Measurements from ENCODE around the gene KCNK5.
A peak's percentile ranks its signal among the peaks of the same experiment; 100 is the strongest.

Gene KCNK5

DNA sequence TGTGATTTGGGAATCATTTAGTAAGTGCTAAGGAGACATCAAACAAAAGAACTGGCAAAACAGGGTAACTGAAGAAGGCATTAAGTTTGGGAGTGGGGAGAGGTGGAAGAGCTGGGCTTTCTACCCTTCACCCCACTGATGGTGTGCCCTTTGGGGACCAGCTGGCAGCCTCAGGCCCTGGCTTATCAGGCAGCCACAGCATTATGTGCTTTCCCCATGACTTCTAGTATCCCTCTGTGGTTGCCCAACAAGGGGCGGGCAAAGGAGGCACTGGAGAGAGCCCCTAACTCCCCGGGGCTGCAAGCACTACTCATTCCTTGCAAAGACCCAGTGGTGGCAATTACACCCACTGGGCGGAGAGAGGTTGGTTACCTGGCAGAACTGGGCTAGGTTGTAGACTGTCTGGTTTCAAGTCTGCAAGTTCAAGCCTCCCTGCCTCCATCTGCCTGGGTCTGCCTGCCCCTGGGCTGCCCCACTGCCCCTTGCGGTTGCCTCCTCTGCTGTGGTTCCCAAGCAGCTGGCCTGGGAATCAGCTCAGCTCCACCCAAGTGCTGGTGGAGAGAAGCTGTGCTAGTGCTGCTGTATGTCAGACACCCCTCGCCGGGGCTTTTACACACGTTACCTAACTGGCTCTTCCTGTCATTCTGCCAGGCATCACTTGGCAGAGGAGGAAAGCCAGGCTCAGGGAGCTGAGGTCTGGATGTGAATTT lies 29.9 kb downstream of the KCNK5 start:
- no peak for DNase-seq

DNA sequence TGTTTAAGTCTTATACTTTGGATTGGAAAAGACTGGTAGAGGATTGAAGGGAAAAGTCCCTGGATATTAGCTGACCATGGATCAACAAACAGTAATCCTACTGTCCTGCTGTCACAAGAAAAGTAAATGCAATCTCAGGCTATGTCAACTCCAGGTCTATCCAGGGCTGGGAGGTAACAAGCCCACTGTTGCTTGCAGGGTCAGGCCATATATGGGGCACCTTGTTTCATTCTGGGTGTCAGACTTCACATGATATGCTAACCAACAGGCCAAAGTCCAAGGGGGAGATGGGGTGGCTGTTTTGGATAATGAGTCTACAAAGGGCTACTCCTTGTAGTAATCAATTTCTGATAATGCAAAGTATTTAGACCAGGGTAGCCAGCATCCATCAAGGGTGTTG lies 30.7 kb downstream of the KCNK5 start:
- DNase-seq, result no peak

DNA sequence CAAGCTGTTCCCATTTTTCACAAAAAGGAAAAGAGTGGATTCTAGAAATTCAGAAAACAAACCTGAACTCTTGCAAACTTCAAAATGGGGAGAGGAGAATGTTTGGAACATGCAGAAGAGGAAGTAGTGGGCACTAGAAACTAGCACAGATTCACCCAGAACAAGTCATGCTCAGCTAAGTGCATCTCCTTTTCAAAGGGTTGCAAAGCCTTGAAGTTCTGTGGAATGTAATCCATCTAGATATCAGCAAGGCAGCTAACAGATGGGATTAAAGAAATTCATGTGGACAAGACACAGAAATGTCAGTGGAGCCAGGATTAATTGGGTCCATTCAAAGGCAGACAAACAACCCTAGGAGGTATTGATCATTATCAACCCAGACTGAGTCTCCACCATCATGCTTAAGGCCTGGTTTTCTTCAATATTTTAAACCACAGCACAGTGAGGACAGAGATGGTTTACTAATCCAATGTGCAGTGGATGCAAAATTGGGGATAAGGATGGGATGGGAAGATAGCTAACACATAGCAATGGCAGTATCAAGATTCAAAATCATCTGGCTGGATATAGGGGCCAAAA lies 31.3 kb downstream of the KCNK5 start:
- no peak for DNase-seq

DNA sequence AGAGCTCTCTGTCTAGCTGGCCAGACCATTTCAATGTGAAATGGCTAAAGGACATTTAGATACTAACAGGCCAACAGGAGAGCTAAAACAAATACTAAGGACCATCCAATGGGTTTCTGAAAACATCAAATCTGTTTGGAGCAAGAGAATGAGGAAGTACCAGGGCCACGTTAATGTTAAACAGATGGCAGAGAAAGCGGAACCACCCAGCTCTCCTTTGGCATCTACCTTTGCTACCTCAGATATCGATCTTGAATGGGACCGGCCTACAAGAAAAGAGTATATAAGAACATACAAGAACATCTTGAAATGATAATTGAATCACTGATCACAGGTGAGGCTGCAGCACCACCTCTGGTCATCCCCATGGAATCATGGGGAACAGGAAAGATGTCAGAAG lies 31.8 kb downstream of the KCNK5 start:
- DNase-seq, result no peak

DNA sequence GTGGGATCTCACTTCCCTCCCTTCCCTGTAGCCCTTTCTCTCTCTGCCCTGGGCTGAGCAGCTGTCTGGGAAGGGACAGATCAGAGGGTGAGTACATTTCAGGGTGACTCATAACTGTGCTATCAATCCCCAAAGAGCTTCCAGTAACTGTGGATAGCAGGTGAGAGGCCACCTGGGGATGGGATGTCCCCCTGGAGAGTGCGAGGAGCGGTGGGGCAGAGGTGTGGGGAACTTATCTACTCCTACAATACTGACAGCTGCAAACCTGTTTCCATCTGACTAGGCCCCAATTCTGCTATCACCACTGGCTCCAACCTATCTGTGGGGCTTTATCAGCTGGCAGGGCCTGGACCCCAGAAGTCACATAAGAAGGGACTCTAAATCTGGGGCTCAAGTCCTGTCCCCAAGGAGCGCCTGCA lies 32.6 kb downstream of the KCNK5 start:
- DNase-seq, result no peak

DNA sequence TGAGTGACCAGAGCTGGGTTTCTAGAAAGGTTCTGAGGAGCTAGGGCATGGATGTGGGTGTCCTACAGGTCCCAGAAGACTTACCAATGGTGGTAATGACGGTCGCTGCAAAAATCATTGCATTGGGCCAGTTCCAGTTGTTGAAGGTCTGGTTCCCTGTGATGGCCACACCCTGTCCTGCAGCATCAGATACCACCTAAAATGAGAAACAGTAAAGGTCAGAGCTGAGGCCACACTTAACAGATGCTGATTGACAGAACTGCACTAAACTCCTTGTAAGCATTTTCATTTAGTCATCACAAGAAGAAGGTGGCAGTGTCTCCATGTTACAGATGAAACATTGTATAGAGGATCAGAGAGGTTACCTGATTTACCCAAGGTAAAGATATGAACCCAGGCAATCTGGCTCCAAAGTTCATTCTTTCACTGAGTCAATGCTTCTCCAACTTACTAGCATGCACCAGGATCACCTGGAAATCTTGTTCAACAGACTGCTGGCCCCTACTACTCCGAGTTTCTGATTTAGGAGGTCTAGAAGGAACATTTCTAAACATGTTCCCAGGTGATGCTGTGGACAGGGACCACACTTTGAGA lies 33.4 kb downstream of the KCNK5 start:
- DNase-seq, result no peak

DNA sequence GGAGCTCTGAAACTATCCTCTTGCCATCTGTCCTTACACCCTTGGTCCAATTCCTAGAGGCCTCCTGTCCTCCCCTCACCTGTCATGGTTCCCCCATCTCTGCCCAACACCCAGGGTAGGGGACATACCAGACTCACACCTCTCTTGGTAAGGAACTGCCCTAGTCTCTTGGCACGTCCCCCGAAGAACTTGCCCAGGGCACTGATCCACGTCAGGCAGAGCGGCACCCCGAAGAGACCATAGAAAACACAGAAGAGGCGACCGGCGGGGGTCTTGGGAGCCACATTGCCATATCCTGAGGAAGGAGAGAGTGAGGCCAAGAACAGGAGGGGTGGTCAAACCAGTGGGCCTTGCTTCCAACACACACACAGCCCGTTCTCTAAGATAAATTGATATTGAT lies 34.8 kb downstream of the KCNK5 start:
- no peak for DNase-seq

DNA sequence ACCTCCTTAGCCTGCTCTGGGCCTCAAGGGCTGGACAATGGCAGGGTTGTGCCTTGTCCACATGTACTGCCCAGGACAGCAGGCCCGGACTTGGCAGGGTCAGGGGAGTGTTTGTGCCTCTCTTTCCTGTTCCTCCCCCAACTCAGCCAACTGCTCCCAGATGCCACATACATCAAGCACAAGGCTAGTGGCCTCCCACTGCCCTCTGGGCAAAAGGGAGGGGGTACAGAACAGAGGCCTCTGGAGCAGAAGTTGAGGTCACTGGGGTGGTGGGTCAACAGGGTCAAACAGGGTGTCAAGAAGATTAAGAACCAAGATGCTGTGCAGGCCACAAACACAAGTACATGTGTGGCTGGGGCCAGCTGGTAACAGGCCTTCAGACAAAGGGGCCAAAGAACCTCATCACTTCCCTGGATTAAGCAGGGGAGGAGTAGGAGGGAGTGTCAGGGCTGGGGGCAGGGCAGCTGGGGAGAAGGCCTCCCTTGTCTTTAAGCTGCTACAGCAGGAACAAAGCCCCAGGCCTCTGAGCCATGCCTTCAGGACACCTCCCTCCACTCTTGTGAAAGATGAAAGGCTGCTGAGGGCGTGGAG lies 36.0 kb downstream of the KCNK5 start:
- peak in 5 of 58 donors; percentile 2 to 25 (median 21) for DNase-seq

DNA sequence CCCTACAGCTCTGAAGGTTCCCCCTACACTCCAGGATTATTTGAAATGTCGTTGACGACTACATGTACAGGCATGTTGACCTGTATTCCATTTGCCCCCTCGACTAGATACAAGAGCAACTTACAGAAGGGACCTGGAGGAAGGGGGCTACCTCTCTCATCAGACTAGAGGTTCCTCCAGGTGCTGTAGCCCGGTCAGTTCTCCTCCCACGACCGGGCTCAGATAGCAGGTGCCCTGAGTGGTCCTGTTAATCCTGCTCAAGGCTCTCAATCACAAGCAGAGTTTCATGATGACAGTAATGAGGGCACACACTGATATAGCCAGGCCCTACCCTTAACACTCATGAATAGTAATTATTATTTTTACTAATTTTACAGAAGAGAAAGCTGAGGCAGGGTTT lies 36.5 kb downstream of the KCNK5 start:
- no peak for DNase-seq

DNA sequence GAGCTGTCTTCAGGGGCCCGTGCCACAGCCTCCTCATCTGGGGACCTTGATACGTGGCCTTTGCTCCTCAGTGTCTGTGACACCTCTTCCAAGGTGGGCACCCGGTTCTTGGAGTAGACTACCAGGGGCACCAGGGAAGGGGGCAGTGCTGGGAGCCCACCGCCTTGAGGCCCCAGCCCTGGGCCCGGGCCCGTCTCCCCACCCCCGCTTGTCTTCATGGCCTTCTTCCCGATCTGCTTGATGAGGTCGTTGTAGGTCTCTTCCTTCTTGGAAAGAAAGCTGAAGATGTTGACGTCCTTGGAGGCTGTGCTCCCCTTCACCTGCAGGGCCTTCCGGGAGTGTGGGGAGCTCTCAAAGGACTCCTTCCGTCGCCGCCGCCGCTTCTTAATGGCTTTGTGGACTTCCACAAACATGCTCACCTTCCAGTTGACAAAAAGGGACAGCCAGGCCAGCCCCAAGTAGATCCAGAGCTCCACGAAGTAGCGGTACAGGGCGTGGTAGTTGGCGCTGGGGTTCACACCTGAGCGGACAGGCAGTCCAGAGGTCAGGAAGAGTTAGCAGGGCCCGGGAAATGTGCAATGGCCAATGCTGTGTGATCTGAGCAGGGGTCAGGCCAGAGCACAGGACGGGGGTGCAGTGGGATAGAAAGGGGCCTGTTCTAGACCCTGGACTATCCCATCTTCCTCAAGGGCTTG lies 37.9 kb downstream of the KCNK5 start:
- no peak for DNase-seq

DNA sequence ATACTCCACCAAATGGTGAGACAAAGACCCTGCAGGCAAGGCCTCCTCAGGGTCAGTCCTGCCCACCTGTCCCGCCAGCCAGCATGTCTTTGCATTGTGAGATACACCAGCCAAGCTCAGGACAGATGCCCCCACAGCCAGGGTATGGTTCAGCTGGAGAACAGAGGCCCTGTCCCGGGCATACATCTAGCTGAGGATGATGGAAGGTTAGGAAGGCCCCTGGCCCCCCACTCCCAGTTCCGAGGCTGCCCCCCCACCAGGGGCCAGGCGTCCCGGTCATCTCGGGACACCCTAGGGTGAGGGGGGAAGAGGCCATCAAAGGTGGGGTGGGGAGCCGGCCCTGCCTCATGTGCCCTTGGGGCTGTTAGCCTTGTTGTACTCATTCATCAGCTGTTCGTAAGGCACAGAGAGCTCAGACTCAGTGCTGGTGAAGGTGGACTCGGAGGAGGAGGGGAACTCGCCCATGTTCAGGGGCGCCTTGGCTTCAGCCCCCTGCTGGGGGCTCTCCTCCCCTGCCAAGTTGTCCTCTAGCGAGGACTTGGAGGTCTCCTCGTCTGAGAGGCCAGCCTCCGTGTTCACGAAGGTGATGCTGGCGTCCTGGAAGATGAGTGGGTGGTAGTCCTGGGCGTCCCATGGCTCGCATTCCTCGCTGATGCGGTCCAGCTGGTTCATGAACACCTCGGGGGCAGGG lies 38.6 kb downstream of the KCNK5 start:
- no peak for DNase-seq

DNA sequence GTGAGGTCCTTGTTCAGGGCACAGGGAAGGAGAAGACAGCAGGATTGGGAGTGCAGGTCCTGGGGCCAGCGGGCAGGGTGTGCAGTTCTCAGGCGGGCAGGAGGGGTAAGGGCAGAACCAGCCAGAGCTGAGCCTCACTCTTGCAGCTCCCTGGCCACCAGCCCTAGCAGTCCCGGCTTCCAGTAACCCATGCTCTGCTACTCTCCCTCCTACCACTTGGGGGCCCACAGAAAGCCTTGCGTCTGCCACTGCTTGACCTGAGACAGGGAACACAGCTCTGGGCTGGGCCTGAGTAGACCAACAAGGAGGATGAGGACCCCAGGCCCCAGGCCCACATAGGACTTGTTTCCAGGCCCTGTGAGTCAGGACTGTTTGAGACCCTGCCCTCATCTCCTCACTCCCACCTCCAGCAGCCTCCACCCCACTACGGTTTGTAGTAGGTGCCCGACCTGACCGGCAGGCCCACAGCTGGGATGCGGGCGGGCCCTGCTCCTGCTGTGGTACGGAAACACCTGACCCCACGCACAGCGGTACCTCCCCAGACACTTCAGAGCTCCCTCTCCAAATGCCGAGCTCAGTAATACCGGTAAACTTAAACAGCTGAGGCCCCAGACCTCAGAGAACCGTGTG lies 39.2 kb downstream of the KCNK5 start:
- peak in 30 of 58 donors; percentile 2 to 50 (median 16) for DNase-seq

DNA sequence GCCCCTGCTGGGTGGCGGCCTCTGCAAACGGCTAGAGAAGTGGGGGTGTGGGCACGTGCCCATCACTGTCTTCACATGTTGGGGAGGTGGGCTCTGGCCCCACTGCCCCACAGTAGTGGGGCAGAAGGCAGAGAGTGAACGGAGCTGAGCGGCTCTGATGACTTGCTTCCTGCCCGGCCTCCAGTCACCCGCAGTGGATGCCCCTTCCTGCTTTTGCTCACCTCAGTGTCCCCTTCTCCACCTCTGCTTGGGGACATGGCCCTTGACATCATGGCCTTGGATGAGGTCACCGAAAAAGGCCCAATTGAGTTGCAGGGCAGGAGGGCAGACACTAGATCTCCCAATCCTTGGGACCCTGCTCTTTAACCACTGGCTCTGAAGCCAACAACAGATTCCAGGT lies 40.1 kb downstream of the KCNK5 start:
- DNase-seq, result no peak

DNA sequence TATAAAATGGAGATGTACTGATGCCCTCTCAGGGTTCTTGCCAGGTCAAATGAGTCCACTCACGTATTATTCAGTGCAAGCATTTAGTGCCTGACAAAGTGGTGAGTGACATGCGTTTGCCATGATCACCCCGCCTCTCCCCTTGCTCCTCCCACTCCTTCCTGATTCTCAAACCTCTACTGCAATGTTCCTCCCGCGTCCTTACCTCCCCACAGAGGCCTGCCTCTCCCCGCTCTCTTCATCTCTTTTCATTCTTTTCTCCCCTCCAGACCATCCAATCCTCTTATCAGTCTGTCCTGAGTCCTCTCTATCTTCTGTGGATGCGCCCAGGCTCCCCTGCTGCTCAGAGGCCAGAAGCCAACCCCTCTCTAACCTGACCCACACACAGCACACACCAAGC lies 40.7 kb downstream of the KCNK5 start:
- no peak for DNase-seq

DNA sequence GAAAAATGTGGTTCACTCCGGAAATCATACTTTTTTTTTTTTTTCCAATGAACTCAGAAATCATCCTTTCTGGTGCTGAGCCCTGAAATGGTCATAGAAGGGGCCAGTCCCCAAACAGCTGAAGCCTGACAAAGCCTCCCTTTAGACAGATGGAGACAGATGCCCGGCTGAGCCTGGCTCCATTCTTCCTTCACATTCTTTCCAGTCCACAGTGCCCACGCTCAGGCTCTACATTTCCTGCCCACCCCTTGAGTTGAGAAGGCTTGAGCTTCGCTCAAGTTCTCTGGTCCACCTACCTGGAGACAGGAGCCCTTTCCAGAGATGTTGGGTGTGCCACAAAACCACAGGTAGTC lies 41.2 kb downstream of the KCNK5 start:
- DNase-seq, result no peak

DNA sequence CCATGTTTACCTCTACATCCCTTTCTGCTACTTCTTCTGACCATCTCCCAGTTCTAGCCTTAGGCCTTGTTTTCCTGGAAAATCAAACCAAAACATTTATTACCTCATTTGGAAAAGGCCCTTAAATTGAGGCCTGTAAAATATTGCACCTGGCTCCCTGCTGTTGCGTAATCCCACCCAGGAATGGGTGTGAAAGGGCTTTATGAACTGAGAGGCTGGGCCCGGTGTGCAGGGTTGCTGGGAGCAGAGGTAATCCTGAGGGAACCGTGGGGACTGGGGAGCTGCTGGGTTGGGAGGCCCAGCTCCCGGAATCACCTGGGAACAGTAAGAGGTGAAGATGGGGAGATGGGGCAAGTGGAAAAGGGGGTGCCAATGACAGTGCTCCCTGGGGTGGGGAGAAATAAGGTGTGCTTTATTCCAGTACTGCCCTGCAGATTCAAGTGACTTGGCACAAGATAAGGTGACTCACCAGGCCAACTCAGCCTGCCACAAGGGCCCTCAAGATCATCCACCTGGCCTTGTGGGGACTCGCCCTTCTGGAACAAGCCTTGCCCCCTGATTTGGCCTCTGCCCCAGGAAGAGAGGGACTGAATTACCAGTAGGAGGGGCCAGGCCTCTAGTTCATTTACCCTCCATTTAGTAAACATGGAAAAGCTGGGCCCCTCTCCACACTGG lies 44.2 kb downstream of the KCNK5 start:
- DNase-seq, result no peak

DNA sequence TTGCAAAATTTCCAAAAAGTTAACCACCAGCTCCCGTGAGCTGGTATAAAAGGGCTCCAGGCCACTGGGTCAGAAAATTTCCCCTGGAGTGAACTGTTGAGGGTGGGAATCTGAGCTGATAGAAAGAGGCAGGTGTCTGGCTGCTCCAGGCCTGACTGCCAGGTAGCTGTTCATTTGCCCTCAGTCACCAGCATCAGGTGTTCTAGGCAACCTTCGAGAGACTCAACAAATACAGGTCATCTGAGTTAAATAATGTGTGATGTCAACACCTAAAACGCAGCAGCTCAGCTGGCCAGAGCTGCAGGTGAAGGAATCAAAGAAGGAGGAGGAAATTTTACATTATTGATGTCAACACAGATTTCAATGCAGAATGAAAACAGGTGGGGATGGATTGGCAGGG lies 46.7 kb downstream of the KCNK5 start:
- DNase-seq, result no peak

DNA sequence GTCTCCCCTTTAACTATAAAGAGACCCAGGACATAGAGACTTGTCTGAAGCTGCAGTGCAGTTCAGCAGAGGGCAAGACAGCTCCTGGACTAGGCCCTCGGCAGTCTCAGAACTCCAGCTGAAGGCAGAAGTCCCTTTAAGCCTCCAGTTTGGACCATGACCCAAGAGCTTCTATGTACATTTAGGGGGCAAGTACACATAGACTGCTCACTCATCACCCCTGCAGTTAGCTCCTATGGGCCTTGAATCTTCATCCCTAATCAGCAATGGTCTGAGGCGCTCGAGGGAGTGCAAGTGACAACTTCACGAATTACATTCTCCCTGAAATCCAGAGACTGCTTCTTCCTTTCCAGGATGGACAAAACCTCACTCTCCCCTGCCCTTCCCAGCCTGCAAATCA lies 47.4 kb downstream of the KCNK5 start:
- DNase-seq, result no peak

DNA sequence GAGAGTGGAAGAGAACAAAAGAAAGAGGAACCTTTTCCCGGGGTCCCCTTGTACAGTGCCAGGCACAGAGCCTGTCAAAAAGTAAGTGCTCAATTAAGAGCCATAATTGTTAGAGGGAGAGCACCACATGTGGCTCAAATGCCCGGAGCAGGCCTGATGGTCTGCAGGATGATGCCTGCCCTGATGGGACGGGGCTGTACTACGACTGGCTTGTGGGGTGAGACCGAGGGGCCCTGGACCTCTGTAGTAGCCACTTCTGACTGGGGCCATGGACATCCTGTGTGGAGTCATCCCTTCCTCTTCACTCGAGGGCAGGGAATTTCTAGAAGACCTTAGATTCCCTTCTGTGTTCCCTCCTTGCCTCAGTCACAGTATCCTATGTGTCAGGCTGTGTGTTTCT lies 47.9 kb downstream of the KCNK5 start:
- no peak for DNase-seq

DNA sequence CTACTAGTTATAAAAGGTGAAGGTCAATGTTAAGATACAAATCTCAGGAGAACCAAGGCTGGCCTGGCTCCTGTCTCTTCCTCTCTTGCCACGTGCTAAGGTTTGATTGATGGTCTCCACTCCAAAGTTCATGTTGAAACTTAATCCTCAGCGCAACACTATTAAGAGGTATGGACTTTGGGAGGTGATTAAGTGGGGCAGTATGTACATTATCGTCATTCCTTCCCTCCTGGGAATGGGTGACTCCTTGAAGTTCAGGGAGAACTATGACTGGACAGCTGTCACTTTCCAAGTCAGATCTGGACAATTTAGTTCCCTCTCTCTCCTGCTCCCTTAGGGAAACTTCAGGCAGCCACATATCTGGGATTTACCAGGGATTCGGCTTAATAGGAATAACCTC lies 50.5 kb downstream of the KCNK5 start:
- DNase-seq, result no peak

DNA sequence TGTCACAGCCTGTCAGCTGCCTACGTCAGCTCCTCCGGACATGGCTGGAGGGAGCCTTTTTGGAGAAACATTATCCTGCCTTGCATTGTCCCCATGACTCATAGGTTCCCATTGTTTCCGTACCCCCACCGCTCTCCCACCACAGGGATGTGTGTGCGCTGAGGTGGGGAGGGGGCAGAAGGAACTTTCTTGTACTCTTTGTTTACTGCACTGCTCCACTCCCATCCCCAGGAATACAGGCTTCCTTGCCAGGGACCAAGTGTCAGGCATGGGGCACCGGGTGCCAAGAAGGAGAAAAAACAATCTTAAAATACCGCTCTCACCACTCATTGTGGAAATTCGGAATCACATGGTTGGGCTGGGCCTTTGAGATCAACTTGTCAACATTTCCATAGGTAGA lies 51.0 kb downstream of the KCNK5 start:
- no peak for DNase-seq

All from anterior cingulate cortex (tissue), 58 donors.